HG03095 (cell line): ENCODE measurements around the gene ZDHHC6.
"Not testable (repeated sequence)": the region's sequence is repeated elsewhere in the genome, so short reads cannot be mapped to it uniquely, and the experiment has no call there.

Experiments
- ATAC-seq: cut with Tn5 transposase; IDR thresholded peaks from one replicate; pipeline ENCODE4 v1.9.1; 2021; ENCODE audit warnings: moderate library complexity; ENCODE audit not compliant: unreplicated experiment

ZDHHC6 gene

DNA sequence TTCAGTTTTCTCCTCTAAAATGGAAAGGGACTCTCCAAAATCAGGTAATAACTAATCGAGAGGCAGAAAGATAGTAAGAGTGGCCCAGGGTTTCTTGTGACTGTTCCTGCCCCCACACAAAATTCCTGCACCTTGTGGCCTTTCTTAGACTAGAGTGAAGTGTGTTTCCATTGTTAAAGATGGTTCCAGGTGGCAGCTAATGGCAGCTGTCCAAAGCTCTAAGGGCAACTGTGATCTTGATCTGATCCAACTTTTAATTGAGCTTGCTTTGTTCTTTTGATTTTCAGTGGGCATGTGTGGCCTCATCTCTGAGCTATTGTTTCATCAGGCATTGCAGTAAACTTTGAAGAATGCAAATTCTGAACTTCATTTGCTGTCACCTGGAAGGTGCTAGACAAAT, 53.4 kb downstream of the ZDHHC6 start:
- ATAC-seq, result no peak

DNA sequence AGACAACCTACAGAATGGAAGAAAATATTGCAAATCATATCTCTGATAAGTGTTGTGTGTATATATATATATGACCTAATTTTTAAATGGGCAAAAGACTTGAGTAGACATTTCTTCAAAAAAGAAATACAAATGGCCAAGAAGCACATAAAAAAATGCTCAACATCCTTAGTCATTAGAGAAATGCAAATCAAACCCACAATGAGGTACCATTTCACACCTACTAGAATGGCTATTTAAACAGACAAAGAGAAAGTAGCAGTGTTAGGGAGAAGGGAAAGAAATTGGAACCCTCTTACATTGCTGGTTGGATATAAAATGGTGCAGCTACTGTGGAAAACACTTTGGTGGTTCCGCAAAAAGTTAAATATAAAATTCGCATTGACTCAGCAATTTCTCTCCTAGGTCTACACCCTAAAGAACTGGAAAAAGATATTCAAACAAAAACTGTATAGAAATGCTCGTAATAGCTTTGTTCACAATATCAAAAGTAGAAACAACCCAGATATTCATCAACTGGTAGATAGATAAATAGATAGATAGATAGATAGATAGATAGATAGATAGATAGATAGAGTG, 56.5 kb downstream of the ZDHHC6 start:
- ATAC-seq, result no peak

DNA sequence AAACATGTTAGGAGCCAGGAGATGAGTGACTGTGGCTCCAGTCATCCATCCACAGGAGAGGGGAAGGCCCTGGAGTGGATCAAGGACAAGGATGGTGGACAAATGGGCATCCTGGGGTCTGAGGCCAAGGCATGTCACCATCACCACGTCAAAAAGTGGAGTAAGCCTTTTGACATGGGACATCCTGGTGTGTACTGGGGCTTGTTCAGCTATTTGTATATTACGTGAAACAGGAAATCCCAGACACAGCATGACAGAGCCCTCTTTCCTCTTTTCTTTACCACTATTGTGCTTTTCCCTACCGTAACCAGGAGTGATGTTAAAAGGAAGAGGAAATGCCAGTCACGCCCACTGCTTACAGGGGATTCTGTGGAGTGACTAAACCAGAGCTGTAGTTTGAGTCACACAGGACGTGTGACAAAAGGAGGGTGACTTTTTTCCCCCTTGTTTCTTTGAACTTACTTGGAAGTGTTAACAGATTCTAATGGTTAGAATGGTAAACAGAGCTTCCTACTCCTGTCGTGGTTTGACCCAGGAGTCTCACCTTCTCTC, 57.4 kb downstream of the ZDHHC6 start:
- ATAC-seq, result peak; percentile 74

DNA sequence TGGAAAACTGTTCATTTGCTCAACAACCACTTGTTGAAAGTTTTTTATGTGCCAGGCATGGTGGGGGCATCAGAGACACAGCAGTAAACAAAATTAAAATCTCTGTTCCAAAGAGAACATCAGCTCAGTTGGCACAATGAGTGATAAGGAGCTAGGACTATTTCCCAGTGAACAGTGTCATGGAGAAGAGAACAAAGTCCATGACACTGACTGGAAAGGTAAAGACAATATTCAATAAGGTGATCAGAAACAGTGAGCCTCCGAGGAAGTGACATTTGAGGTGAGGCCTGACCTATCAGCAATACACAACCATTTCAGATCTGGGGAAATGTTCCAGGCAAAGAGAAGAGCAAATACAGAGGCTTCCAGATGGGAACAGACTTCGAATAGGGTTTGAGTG, 58.2 kb downstream of the ZDHHC6 start:
- ATAC-seq, result no peak

DNA sequence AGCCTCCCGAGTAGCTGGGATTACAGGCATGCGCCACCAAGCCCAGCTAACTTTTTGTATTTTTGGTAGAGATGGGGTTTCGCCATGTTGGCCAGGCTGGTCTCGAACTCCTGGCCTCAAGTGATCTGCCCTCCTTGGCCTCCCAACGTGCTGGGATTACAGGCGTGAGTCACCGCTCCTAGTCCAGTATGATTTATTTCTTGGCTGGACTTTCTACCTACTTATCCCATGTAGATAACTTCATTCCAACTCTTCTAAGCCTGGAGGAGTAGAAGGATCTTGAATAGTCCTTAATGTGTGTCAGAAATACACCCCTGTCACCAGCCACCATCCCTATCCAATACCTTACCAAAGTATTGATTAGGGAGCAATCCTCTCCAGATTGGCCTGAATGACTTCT, 58.7 kb downstream of the ZDHHC6 start:
- ATAC-seq, result not testable (repeated sequence)

DNA sequence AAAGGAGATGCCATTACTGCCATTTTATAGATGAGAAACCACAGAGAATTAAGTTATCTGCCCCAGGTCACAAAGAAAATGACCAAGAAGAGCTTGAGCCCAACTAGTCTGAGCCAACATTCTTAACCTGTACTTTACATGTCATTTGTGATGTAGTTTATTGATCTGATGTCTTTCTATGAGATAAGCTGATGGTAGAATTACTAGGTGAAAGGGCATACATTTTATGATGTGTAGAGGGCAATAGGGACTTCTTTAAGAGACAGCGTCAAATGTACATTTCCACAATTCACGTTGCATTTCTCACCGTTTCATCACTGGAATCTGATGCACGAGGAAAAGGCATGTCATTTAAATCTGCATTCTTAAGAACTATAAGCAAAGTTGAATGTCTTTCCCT, 61.5 kb downstream of the ZDHHC6 start:
- ATAC-seq, result no peak

DNA sequence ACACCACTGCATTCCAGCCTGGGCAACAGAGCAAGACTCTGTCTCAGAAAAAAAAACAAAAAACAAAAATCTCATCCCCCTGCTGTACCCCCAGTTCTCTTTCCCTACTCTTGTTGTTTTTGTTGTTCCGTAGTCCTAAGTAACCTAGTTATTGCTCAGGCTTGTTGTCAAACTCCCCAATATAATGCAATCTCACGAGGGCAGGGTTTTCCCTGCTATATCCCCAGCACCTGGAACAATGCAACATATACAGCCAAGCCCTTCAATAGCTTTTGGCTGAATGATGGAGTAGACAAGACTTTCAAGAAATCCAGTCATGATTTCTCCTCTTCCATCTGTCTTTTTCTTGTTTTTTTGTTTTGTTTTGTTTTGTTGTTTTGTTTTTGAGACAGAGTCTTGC, 62.6 kb downstream of the ZDHHC6 start:
- no peak for ATAC-seq

DNA sequence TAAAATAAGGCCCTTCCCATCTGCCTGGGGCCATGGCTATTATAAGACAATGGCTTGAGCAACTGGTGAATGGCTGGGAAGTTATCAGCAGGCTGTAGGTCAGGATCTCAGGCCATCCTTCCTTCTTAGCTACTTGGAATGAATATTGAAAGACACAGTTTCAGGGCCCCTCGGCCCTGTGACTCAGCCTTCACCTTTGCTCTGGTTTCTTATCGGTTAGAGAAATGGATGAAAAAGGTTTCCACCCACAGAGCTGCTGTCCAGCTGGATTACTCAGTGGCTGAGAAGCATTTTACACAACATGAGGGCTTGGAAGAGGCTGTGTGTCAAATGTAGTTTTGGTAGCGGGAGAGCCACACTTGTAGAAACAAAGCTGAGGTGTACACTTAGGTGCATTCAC, 63.4 kb downstream of the ZDHHC6 start:
- ATAC-seq, result no peak

DNA sequence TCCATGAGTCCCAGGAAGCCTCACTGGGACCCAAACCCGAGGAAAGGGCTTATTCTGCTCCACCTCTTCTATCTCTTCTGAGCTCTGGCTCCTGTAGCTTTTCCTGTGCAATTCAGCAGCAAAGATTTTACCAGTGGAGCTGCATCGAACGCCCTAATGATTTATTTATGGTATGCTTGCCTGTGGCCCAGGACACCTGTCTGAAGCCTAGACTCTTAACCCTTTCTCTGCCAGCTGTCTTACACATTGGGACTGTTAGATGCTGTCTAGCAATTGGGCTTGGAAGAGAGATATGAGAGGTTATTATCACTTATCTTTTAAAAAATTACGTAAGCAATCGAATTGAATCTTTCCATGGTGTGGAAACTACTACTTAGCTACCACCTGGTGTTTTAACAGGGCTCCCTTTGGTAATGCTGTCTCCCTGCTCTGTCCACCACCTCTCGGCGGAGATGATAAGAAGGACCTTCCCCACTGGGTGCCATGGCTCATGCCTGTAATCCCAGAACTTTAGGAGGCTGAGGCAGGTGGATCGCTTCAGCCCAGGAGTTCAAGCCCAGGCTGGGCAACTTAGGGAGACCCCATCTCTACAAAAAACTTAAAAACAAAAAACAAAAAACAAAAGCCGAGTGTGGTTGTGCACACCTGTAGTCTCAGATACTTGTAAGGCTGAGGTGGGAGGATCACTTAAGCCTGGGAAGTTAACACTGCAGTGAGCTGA, 64.0 kb downstream of the ZDHHC6 start:
- no peak for ATAC-seq
